ENCODE measurements around the gene NEURL3. TPM values are rescaled to one million over a fixed set of nuclear protein-coding genes. Genes with fewer than 3 reads are reported as not detected.

NEURL3 gene
- total RNA-seq, 4 donors from 2014 or later, result 0.40 TPM; not detected in 3

DNA sequence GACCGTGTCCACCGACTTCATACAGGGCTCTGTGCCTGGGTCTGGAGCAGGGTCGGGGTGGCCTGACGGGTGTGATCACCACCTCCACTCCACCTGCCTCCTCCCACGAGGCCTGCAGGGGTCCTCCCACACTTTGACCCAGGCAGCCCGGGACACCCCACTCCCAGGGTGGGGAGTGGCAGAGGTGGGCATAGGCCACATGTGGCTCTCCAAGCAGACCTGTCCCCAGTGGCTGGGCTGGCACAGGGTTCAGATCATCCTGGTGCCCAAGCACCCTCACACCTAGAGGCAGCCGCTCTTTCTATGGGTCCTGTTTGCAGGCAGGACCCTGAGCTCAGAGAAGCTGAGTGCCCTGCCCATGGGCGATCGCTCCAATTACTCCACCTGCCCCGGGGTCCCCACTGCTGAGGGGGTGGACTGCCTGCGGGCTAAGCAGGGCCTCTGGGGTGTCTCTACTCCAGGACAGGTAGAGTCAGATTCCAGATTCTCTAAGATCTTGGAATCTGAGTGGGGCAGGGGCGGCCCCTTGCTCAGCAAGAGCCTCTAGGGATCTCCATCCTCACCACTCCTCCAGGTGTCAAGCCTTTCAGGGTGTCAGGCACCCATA, 1.4 kb downstream of the NEURL3 start:
- Histone ChIP-seq H3K9me3 (no peaks in the 10 kb centered on the region), H3K4me1 (peaks cover 9 to 11% of the 10 kb centered on the region in 2 donors), H3K36me3 (no peaks in the 10 kb centered on the region), H3K4me3 (replicated peaks in 1 of 3) (no peak overlapping the region), H3K27me3 (peaks cover 7% of the 10 kb centered on the region), H3K27ac (no peak overlapping the region)
- no peak for DNase-seq
- intact Hi-C loops (cut with DNase I), result no loop called here
- WGBS, 2 donors, result 87 to 89% methylated on average over 3 to 5 of the region's 12 CpGs
- TF ChIP-seq POLR2A (IDR thresholded peaks at IDR 0.05), result no peak
- TF ChIP-seq, protein P1, sequence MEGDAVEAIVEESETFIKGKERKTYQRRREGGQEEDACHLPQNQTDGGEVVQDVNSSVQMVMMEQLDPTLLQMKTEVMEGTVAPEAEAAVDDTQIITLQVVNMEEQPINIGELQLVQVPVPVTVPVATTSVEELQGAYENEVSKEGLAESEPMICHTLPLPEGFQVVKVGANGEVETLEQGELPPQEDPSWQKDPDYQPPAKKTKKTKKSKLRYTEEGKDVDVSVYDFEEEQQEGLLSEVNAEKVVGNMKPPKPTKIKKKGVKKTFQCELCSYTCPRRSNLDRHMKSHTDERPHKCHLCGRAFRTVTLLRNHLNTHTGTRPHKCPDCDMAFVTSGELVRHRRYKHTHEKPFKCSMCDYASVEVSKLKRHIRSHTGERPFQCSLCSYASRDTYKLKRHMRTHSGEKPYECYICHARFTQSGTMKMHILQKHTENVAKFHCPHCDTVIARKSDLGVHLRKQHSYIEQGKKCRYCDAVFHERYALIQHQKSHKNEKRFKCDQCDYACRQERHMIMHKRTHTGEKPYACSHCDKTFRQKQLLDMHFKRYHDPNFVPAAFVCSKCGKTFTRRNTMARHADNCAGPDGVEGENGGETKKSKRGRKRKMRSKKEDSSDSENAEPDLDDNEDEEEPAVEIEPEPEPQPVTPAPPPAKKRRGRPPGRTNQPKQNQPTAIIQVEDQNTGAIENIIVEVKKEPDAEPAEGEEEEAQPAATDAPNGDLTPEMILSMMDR (IDR thresholded peaks at IDR 0.05), result no peak

DNA sequence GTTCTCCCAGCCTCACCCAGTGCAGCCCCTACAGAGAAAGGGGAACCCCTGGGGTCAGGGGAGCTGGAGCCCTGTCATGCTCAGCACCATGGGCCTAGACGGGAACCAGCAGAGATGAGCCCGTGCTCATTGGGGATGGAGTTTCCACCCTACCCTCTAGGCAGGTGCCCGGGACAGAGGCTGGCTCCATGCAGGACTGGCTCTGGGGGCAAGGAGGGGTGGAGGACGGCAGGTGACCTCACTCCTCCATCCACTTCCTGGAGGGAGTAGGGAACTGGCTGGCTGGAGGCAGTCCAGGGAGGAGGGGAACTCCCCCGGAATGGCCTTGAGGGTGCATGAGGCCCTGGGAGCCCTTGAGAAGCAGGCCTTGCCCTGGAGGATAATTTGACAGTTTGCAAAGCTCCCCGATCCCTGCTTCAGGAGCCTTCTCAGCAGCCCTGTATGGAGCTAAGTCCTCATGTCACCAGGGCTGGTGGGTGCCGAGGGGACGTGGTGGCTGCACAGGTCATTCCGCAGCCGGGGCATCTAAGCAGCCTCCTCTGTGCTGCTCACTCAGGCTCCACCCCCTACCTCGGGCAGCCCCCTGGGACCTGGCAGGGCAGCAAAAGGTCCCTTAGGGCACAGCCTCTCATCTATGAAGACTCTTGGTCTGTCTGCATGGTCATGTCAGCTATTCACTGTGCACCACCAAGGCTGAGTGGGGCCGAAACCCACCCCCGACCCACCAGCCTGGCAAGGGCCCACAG, 2.1 kb downstream of the NEURL3 start:
- Histone ChIP-seq H3K4me3 (replicated peaks in 1 of 3) (no peak overlapping the region), H3K27me3 (peaks cover 7% of the 10 kb centered on the region), H3K9me3 (no peaks in the 10 kb centered on the region), H3K4me1 (peaks cover 4 to 5% of the 10 kb centered on the region in 2 donors), H3K27ac (no peak overlapping the region), H3K36me3 (no peaks in the 10 kb centered on the region)
- WGBS, 2 donors, result 68 to 74% methylated on average over 5 to 6 of the region's 13 CpGs
- intact Hi-C loops (cut with DNase I), result no loop called here
- DNase-seq, result no peak
- TF ChIP-seq, protein P1 (IDR thresholded peaks at IDR 0.05), result no peak
- no peak for TF ChIP-seq POLR2A (IDR thresholded peaks at IDR 0.05)

DNA sequence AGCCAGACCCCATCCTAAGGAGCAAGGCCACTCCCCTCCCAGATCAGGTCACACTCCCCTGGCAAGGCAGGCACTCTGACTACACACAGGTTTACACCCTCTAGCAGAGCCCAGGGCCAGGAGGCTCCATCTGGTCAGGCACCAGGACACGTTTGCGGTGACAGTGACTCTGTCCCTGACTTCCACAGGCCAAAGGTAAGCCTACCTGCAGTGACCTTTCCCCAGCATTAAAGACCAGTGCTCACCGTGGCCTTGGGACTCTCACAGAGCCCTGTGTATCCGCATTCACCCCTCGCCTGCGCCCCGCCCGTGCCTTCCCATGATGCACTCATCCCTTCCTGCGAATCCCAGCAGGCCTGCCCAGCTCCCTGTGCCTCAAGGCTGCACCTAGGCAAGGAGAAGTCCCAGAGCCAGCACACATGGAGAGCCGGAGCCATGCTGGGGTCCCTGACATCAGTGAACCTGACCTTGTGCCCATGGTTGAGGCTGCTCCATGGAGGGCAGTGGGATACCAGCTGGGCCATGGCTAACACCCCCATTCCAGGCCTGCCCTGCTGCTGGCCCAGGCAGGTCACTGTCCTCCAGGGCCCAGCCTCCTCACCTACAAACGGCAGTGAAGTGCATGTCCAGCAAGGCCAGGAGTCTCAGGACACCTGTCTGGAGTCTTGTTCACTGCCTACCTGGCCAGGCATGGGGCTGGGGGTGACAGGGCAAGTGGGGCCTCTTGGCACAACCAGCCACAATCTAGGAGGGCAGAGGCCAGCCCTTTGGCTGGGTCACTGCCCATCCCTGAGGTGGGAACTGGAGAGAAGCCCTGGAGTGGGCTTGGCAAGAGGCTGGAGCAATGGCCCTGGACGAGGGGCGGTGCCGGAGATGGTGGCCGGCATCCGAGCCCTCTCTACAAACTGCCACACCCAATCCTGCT, 3.0 kb downstream of the NEURL3 start:
- no peak overlapping the region for H3K4me3 ChIP-seq (replicated peaks in 1 of 3)
- no peaks in the 10 kb centered on the region for H3K36me3 ChIP-seq
- no peaks in the 10 kb centered on the region for H3K9me3 ChIP-seq
- peaks cover 7% of the 10 kb centered on the region for H3K27me3 ChIP-seq
- TF ChIP-seq POLR2A (IDR thresholded peaks at IDR 0.05), result no peak
- TF ChIP-seq, protein P1 (IDR thresholded peaks at IDR 0.05), result no peak
- 81 to 90% methylated on average over 10 to 14 of the region's 16 CpGs for WGBS, 2 donors
- DNase-seq, result no peak
- H3K27ac ChIP-seq, result no peak overlapping the region
- H3K4me1 ChIP-seq, result no peaks in the 10 kb centered on the region
- intact Hi-C loops (cut with DNase I), result no loop called here

DNA sequence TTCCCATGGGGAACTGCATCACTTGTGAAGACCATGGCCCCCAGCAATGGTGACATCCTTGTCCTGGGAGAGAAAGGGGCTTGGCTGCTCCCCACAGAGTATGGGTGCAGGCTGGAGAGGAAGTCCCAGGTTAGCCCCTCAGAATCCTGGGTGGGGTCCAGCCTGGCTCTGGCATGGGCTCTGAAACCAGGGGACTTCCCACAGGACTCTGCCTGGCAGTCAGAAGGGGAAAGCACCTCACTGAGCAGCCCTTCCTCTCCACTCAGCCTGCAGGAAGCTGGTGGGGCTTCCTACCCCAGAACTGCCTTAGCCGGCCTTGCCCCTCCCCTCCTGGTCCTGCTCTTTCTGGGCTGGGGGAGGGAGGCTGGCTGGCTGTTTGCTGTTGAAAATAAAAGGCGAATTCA, 3.7 kb downstream of the NEURL3 start:
- no peak for DNase-seq
- intact Hi-C loops (cut with DNase I), result no loop called here
- H3K27ac ChIP-seq, result no peak overlapping the region
- no peaks in the 10 kb centered on the region for H3K4me1 ChIP-seq
- WGBS, 2 donors, result 63 to 74% methylated on average over 2 of the region's 2 CpGs
- TF ChIP-seq POLR2A (IDR thresholded peaks at IDR 0.05), result no peak
- TF ChIP-seq, protein P1 (IDR thresholded peaks at IDR 0.05), result no peak
- H3K27me3 ChIP-seq, result peaks cover 7% of the 10 kb centered on the region
- H3K4me3 ChIP-seq (replicated peaks in 1 of 3), result no peak overlapping the region
- H3K9me3 ChIP-seq, result no peaks in the 10 kb centered on the region
- H3K36me3 ChIP-seq, result no peaks in the 10 kb centered on the region
